Activated T-cell treated with anti-CD3 and anti-CD28 coated beads, Interleukin-2, amount 50 U/mL, for 72 hours (primary cell): ENCODE data around the gene PBX1. TPM values are rescaled to one million over a fixed set of nuclear protein-coding genes. Genes with fewer than 3 reads are reported as not detected.
"Not testable (repeated sequence)": the region's sequence is repeated elsewhere in the genome, so short reads cannot be mapped to it uniquely, and the experiment has no call there.

Experiments used
- ATAC-seq, 2 donors: fragments of 150-1000 bp; cut with Tn5 transposase; replicated peaks in 1 of 2; 2 replicates each; pipeline ENCODE4 v1.10.0; 2021; ENCODE audit warnings: moderate library complexity in 2 of 2, mild to moderate bottlenecking in 1 of 2
- DNase-seq, 2 donors: peaks; one replicate each; pipeline ENCODE4 v3.0.0; 2021 to 2022; ENCODE audit warnings: mixed read lengths in 1 of 2
- H3K27ac Mint-ChIP-seq: one replicate; pipeline ENCODE4 v1.8.0; 2022; ENCODE audit warnings: mild to moderate bottlenecking, moderate library complexity, mixed read lengths
- H3K27me3 Mint-ChIP-seq: one replicate; pipeline ENCODE4 v1.8.0; 2022; ENCODE audit warnings: low read depth, mixed read lengths
- H3K36me3 Mint-ChIP-seq, 2 donors: one replicate each; pipeline ENCODE4 v1.8.0; 2022; ENCODE audit warnings: mixed read lengths in 2 of 2, mild to moderate bottlenecking in 1 of 2; ENCODE audit not compliant: insufficient read depth in 2 of 2
- H3K4me1 Mint-ChIP-seq: one replicate; pipeline ENCODE4 v1.8.0; 2022; ENCODE audit warnings: low read depth, mixed read lengths
- H3K4me3 Mint-ChIP-seq, 2 donors: one replicate each; pipeline ENCODE4 v1.8.0; 2022; ENCODE audit warnings: mild to moderate bottlenecking in 2 of 2, mixed read lengths in 2 of 2, moderate library complexity in 2 of 2
- H3K9me3 Mint-ChIP-seq, 2 donors: one replicate each; pipeline ENCODE4 v1.8.0; 2022; ENCODE audit warnings: mixed read lengths in 2 of 2
- total RNA-seq, 2 donors: library from RNA; stranded (reverse); gene quantifications; one replicate each; pipeline ENCODE4 v1.2.3, GENCODE V29; 2022

Gene PBX1
- total RNA-seq, result under 1 TPM; 0.62 to 0.74 TPM

GRCh38 chr1:164558461-164559341, at the start of gene PBX1:
Gene PBX1, plus strand, starts transcription at chr1:164559184.
- ATAC-seq, result peak; percentile 100
- DNase-seq, result peak; percentile 75 to 85
- H3K27me3 Mint-ChIP-seq, result peaks cover 29% of the 10 kb centered on the region
- H3K4me1 Mint-ChIP-seq, result peaks cover 11% of the 10 kb centered on the region
- no peak within 1 kb of the TSS for H3K27ac Mint-ChIP-seq
- peak within 1 kb of the TSS; percentile 81 to 90 for H3K4me3 Mint-ChIP-seq
- no peaks in the 10 kb centered on the region for H3K9me3 Mint-ChIP-seq
- no peaks in the 10 kb centered on the region for H3K36me3 Mint-ChIP-seq

DNA sequence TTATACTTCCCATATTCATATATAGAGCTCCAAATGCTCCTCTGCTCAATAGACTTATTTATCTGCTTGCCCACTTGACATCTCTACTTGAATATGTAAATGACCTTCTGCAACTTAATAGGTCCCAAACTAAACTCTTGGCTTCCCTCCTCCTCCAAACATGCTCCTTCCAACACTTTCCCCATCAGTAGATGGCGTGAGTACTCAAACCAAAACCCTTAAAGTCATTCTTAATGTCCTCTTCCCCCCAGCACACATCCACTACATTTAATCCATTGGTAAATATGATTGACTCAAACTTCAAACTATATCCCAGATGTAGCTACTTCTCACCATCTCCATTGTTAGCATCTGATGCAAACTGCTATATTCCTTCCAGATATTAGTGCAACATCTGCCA, 48.5 kb upstream of the PBX1 start:
- ATAC-seq, result no peak
- Mint-ChIP-seq H3K27ac (no peak overlapping the region), H3K36me3 (no peaks in the 10 kb centered on the region), H3K4me1 (no peaks in the 10 kb centered on the region), H3K27me3 (no peaks in the 10 kb centered on the region), H3K4me3 (no peak overlapping the region), H3K9me3 (peaks cover 0 to 2% of the 10 kb centered on the region in 2 donors)
- no peak for DNase-seq

DNA sequence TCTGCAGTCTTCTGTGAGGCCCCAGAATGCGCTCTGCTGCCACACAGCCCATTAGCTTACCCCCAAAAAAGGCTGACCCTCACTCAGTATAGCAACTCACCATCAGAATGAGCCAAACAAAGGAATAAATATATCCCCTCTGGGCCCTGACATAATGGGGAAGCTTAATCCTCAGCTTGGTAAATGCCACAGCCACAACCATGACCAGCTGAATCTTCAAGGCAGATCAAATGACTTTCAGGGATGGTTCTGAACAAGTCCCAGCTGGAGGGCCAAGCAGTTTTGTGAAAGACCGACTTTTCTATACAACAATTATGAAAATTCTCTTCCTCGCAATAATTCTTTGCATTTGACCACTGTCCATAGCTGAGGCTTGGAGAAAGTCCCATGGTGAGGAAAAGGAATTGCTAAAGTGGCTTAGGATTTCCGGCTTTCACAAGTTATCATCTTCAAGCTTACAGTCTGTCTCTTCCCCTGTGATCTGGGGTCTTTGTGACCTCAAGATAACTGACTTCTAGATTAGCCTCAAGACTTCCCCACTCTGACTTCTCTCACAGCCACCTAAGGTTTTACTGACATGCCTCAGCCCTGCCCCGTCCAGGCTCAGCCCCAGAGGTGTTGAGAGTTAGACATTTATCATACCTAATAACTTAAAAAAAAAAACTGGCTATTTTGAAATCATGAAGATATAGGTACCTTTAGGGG, 47.8 kb upstream of the PBX1 start:
- DNase-seq (no peak), ATAC-seq (no peak)
- no peak overlapping the region for H3K27ac Mint-ChIP-seq
- peaks cover 0 to 2% of the 10 kb centered on the region in 2 donors for H3K9me3 Mint-ChIP-seq
- no peaks in the 10 kb centered on the region for H3K4me1 Mint-ChIP-seq
- no peaks in the 10 kb centered on the region for H3K27me3 Mint-ChIP-seq
- H3K4me3 Mint-ChIP-seq, result no peak overlapping the region
- H3K36me3 Mint-ChIP-seq, result no peaks in the 10 kb centered on the region

DNA sequence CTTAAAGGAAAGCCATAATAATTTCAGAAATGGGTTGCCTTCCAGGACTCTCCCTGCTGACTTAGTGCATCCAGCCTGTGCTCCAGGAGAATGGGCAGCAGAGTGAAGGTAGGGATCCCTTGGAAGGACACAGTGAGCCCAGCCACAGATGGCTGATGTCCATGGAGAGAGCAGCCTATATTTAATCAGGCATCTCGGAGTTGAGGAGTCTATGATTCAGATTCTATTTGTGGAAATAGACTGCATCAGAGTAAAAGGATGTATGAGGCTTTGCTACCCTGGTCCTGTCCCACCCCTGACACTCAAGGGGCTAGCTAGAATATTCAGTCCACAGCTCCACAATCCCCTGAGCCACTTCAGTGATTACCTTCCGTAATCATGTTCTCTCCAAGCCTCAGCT, 43.8 kb upstream of the PBX1 start:
- H3K27ac Mint-ChIP-seq, result no peak overlapping the region
- ATAC-seq (no peak), DNase-seq (no peak)
- H3K27me3 Mint-ChIP-seq, result no peaks in the 10 kb centered on the region
- peaks cover 0 to 2% of the 10 kb centered on the region in 2 donors for H3K36me3 Mint-ChIP-seq
- no peaks in the 10 kb centered on the region for H3K4me1 Mint-ChIP-seq
- peaks cover 0 to 2% of the 10 kb centered on the region in 2 donors for H3K9me3 Mint-ChIP-seq
- no peak overlapping the region for H3K4me3 Mint-ChIP-seq

GRCh38 chr1:164515711-164516331, 43.2 kb upstream of the PBX1 start:
- peaks cover 0 to 2% of the 10 kb centered on the region in 2 donors for H3K36me3 Mint-ChIP-seq
- no peaks in the 10 kb centered on the region for H3K4me1 Mint-ChIP-seq
- DNase-seq (no peak), ATAC-seq (no peak)
- no peak overlapping the region for H3K4me3 Mint-ChIP-seq
- no peak overlapping the region for H3K27ac Mint-ChIP-seq
- H3K9me3 Mint-ChIP-seq, result peaks cover 2 to 5% of the 10 kb centered on the region in 2 donors
- no peaks in the 10 kb centered on the region for H3K27me3 Mint-ChIP-seq

DNA sequence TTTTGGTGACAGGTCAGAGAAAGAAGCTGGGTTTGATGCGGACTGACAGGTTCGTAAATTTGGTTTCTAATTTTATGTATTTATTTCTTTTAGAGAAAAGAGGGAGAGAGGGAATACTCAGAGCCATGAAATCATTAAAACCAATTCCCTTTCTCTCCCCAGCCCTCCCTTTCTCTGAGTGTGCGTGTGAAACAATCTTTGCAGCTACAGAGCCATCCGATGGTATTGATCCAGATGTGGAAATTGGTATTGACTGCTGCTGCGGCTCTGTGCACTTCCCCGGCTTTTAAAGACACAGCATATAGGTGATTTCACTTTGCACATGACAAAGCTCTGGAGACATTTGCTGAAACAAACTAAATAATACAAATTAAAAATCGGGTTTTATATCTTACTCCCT, 42.4 kb upstream of the PBX1 start:
- no peak for ATAC-seq
- Mint-ChIP-seq H3K9me3 (peaks cover 2 to 5% of the 10 kb centered on the region in 2 donors), H3K4me3 (no peak overlapping the region), H3K36me3 (peaks cover 0 to 2% of the 10 kb centered on the region in 2 donors), H3K4me1 (no peaks in the 10 kb centered on the region), H3K27me3 (no peaks in the 10 kb centered on the region), H3K27ac (no peak overlapping the region)
- no peak for DNase-seq

DNA sequence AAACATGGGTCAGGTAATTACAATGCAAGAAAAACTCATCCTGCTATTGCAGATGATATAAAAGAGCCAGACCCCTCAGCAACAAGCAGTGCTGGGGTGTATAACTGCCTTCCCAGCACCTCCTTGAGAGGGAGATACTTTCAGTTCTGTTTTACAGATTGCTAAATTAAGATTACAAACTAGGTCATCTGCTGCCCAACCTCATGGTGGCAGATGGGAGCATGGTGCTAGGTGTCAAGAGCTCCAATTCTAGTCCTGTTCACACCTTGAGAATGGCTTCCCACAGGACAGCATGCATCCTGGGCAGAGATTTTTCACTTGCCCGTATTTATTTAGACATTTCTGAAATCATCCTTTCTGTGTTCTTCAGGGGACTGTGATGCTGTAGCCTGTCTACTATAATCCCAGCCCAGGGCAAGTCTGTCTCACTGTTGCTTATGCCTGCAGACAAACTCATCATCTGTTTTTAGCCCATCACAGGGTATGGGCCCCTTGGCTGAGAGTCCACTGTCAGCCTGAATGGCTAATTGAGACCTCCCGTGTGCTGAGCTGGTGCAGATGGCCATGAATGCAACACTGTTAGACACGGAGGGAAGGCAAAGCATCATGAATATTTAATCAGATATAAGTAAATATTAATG, 40.2 kb upstream of the PBX1 start:
- Mint-ChIP-seq H3K4me3 (no peak overlapping the region), H3K9me3 (peaks cover 2 to 5% of the 10 kb centered on the region in 2 donors), H3K36me3 (peaks cover 0 to 2% of the 10 kb centered on the region in 2 donors), H3K4me1 (no peaks in the 10 kb centered on the region), H3K27me3 (no peaks in the 10 kb centered on the region), H3K27ac (no peak overlapping the region)
- ATAC-seq (no peak), DNase-seq (no peak)

- peaks cover 0 to 2% of the 10 kb centered on the region in 2 donors for H3K36me3 Mint-ChIP-seq
- no peaks in the 10 kb centered on the region for H3K27me3 Mint-ChIP-seq
- peaks cover 2 to 5% of the 10 kb centered on the region in 2 donors for H3K9me3 Mint-ChIP-seq
- H3K4me3 Mint-ChIP-seq, result no peak overlapping the region
- ATAC-seq, result no peak
- no peaks in the 10 kb centered on the region for H3K4me1 Mint-ChIP-seq
- DNase-seq, result no peak
- no peak overlapping the region for H3K27ac Mint-ChIP-seq
Observed at GRCh38 chr1:164519426-164519825, 39.6 kb upstream of the PBX1 start.

DNA sequence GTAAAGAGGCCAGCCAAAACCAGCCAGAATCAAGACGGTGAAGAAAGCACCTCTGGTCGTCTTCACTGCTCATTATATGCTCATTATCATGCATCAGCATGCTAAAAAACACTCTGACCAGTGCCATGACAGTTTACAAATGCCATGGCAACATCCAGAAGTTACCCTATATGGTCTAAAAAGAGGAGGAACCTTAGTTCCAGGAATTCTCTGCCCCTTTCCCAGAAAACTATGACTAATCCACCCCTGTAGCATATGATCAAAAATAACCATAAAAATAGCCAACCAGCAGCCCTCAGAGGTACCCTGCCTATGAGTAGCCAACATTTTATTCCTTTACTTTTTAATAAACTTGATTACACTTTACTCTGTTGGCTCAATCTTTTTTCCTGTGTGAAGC, 34.2 kb upstream of the PBX1 start:
- ATAC-seq (no peak), DNase-seq (no peak)
- Mint-ChIP-seq H3K9me3 (peaks cover 8 to 9% of the 10 kb centered on the region in 2 donors), H3K27me3 (no peaks in the 10 kb centered on the region), H3K36me3 (peaks cover 0 to 3% of the 10 kb centered on the region in 2 donors), H3K4me1 (no peaks in the 10 kb centered on the region), H3K4me3 (no peak overlapping the region), H3K27ac (no peak overlapping the region)

DNA sequence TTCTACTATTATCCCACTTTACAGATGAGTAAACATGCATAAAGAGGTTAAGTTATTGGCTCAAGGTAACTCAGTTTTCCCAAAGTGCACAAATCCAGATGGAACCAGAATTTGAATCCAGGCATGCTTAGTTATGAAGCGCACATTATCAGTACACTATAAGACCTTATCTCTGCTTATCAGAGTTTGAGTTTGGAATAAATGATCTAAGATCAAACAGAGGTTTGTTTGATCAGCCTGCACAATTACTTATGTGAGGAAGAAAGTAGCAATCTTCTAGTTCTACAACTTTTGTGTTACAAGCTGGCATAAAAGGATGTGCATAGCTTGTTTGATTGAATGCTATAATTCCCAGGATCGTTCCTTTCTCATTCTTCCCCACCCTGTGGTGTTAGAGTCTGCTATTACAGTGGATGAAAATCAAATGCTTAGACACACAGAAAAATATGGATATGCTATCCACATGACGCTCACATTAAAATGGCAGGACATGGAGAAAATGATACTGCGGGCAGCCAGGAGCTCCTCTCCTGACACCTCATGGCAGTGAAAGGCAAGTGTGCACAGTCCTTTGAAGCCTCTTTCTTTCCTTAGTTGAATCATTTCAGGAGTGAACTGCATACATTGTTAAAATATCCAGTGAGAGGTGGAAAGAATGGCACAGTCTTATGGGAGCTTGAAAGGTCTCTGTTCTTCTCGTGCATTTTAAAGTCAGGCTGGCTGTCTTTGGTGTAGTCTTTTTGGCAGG, 23.9 kb upstream of the PBX1 start:
- Mint-ChIP-seq H3K4me3 (no peak overlapping the region), H3K9me3 (peaks cover 0 to 2% of the 10 kb centered on the region in 2 donors), H3K27me3 (no peaks in the 10 kb centered on the region), H3K4me1 (no peaks in the 10 kb centered on the region), H3K36me3 (no peaks in the 10 kb centered on the region), H3K27ac (no peak overlapping the region)
- DNase-seq, result no peak
- ATAC-seq, result no peak

- H3K27ac Mint-ChIP-seq, DNase-seq, H3K4me3 Mint-ChIP-seq, H3K27me3 Mint-ChIP-seq, H3K4me1 Mint-ChIP-seq, ATAC-seq: not testable (repeated sequence)
- H3K36me3 Mint-ChIP-seq, result peaks cover 4 to 14% of the 10 kb centered on the region in 2 donors
- H3K9me3 Mint-ChIP-seq, result peaks cover 13 to 19% of the 10 kb centered on the region in 2 donors
Observed at GRCh38 chr1:164552463-164552988, 6.5 kb upstream of the PBX1 start.

GRCh38 chr1:164557270-164557669, 1.7 kb upstream of the PBX1 start:
- Mint-ChIP-seq H3K4me3 (no peak overlapping the region), H3K9me3 (peaks cover 6 to 10% of the 10 kb centered on the region in 2 donors), H3K4me1 (peaks cover 11% of the 10 kb centered on the region), H3K27ac (no peak overlapping the region), H3K36me3 (peaks cover 0 to 10% of the 10 kb centered on the region in 2 donors), H3K27me3 (peaks cover 34% of the 10 kb centered on the region)
- no peak for DNase-seq
- no peak for ATAC-seq
